GM23338 (cell line): Measurements from ENCODE around the gene RAPGEF3. TPM values are rescaled to one million over a fixed set of nuclear protein-coding genes. Genes with fewer than 3 reads are reported as not detected.

Source experiments
- ATAC-seq: fragments of 200-7000 bp; cut with Tn5 transposase; 3 replicates; pipeline ENCODE4 v1.9.1; 2020
- DNase-seq: peaks from one replicate; pipeline ENCODE4 v3.0.0-alpha.2; 2015; ENCODE audit warnings: low spot score
- H2AFZ ChIP-seq: fragments of 200-600 bp; sonication (generic); 2 replicates; pipeline ENCODE4 v1.8.0; 2016; ENCODE audit warnings: antibody characterized with exemption, mild to moderate bottlenecking, moderate library complexity
- H3F3A ChIP-seq: fragments of 200-600 bp; sonication (generic); replicated peaks from 2 replicates; pipeline ENCODE4 v1.8.0; 2017; ENCODE audit warnings: antibody characterized with exemption, mixed run types, low read depth
- H3K27ac ChIP-seq: fragments of 200-600 bp; sonication (generic); 2 replicates; pipeline ENCODE4 v1.6.1; 2016; ENCODE audit warnings: low read depth
- H3K27me3 ChIP-seq: fragments of 200-600 bp; sonication (generic); 2 replicates; pipeline ENCODE4 v1.8.0; 2016; ENCODE audit warnings: mild to moderate bottlenecking, mixed run types, moderate library complexity; ENCODE audit not compliant: insufficient read depth
- H3K36me3 ChIP-seq: fragments of 200-600 bp; sonication (generic); 2 replicates; pipeline ENCODE4 v1.8.0; 2016; ENCODE audit warnings: mild to moderate bottlenecking; ENCODE audit not compliant: insufficient read depth
- H3K4me1 ChIP-seq: fragments of 200-600 bp; sonication (generic); 2 replicates; pipeline ENCODE4 v1.8.0; 2016; ENCODE audit warnings: mild to moderate bottlenecking, moderate library complexity; ENCODE audit not compliant: insufficient read depth
- H3K4me2 ChIP-seq: fragments of 200-600 bp; sonication (generic); 2 replicates; pipeline ENCODE4 v1.7.1; 2017; ENCODE audit warnings: mixed run types
- H3K4me3 ChIP-seq: fragments of 200-600 bp; sonication (generic); 2 replicates; pipeline ENCODE4 v1.6.1; 2016; ENCODE audit warnings: mixed run types
- H3K79me2 ChIP-seq: fragments of 200-600 bp; sonication (generic); replicated peaks from 2 replicates; pipeline ENCODE4 v1.8.0; 2017; ENCODE audit warnings: mild to moderate bottlenecking; ENCODE audit not compliant: insufficient read depth
- H3K9me2 ChIP-seq: fragments of 200-600 bp; sonication (generic); 2 replicates; pipeline ENCODE4 v1.8.0; 2017; ENCODE audit not compliant: insufficient read depth
- H4K20me1 ChIP-seq: fragments of 200-600 bp; sonication (generic); replicated peaks from 2 replicates; pipeline ENCODE4 v1.8.0; 2017; ENCODE audit warnings: mild to moderate bottlenecking; ENCODE audit not compliant: insufficient read depth
- H3K27ac Mint-ChIP-seq: 2 replicates; pipeline ENCODE4 v1.8.0; 2020; ENCODE audit warnings: inconsistent platforms, mild to moderate bottlenecking, moderate library complexity, mixed read lengths
- H3K27me3 Mint-ChIP-seq: 3 replicates; pipeline ENCODE4 v1.8.0; 2022; ENCODE audit warnings: low read depth, mild to moderate bottlenecking, moderate library complexity, mixed read lengths, inconsistent platforms; ENCODE audit not compliant: insufficient read depth, poor library complexity
- H3K36me3 Mint-ChIP-seq: 3 replicates; pipeline ENCODE4 v1.8.0; 2021; ENCODE audit warnings: low read depth, mild to moderate bottlenecking, inconsistent platforms, moderate library complexity, mixed read lengths
- H3K4me1 Mint-ChIP-seq: 3 replicates; pipeline ENCODE4 v1.8.0; 2020; ENCODE audit warnings: mild to moderate bottlenecking, inconsistent platforms, mixed read lengths
- H3K4me3 Mint-ChIP-seq: 3 replicates; pipeline ENCODE4 v1.8.0; 2021; ENCODE audit warnings: moderate library complexity, mild to moderate bottlenecking, inconsistent platforms, mixed read lengths
- H3K9me3 Mint-ChIP-seq: 3 replicates; pipeline ENCODE4 v1.8.0; 2020; ENCODE audit warnings: moderate library complexity, mild to moderate bottlenecking, inconsistent platforms, mixed read lengths
- CREB1 ChIP-seq: fragments of 250-450 bp; sonication (Bioruptor Pico); IDR thresholded peaks from 2 replicates; pipeline ENCODE4 v1.5.0; 2020; ENCODE audit warnings: low read depth, mild to moderate bottlenecking, moderate library complexity
- CTCF ChIP-seq, 2 experiments: fragments of 200-600 bp in 1 of 2; sonication (generic) in 1 of 2; conservative IDR thresholded peaks; 2 replicates each; pipeline versions ENCODE4 v1.5.1 to v1.6.1; 2016 to 2017; ENCODE audit warnings: antibody characterized with exemption in 2 of 2, low read depth in 2 of 2, mild to moderate bottlenecking in 2 of 2, moderate library complexity in 1 of 2
- ETS1 ChIP-seq: IDR thresholded peaks from 2 replicates; pipeline ENCODE4 v1.6.1; 2016; ENCODE audit warnings: antibody characterized with exemption
- EZH2 ChIP-seq: fragments of 200-600 bp; sonication (generic); IDR thresholded peaks from one replicate; pipeline ENCODE4 v1.8.0; 2017; ENCODE audit warnings: antibody characterized with exemption, mild to moderate bottlenecking, low read depth; ENCODE audit not compliant: unreplicated experiment
- EZH2phosphoT487 ChIP-seq: fragments of 200-600 bp; sonication (generic); IDR thresholded peaks from one replicate; pipeline ENCODE4 v1.8.1; 2018; ENCODE audit warnings: antibody characterized with exemption; ENCODE audit not compliant: unreplicated experiment
- NANOG ChIP-seq: IDR thresholded peaks from 2 replicates; pipeline ENCODE4 v1.6.1; 2016; ENCODE audit warnings: antibody characterized with exemption, borderline replicate concordance
- POLR2AphosphoS5 ChIP-seq: IDR thresholded peaks from 2 replicates; pipeline ENCODE4 v1.6.1; 2016; ENCODE audit warnings: antibody characterized with exemption, low read depth
- REST ChIP-seq: IDR thresholded peaks from one replicate; pipeline ENCODE4 v1.6.1; 2018; ENCODE audit warnings: antibody characterized with exemption; ENCODE audit not compliant: unreplicated experiment
- STAT1 ChIP-seq: IDR thresholded peaks from one replicate; pipeline ENCODE4 v1.6.1; 2016; ENCODE audit warnings: antibody characterized with exemption; ENCODE audit not compliant: unreplicated experiment
- ZNF114 ChIP-seq: fragments of 250-450 bp; sonication (Bioruptor Pico); IDR thresholded peaks from 2 replicates; pipeline ENCODE4 v1.5.0; 2020; ENCODE audit warnings: mild to moderate bottlenecking, moderate library complexity
- ZNF331 ChIP-seq: fragments of 250-450 bp; sonication (Bioruptor Pico); IDR thresholded peaks from 2 replicates; pipeline ENCODE4 v1.5.0; 2020; ENCODE audit warnings: low read depth, mild to moderate bottlenecking, moderate library complexity
- polyA plus RNA-seq: library from polyadenylated mRNA; unstranded; fragments of >200 nt; fragmentation: Nextera tagmentation; extraction: Ambion mirVana; gene quantifications from 2 replicates; pipeline ENCODE4 v1.2.1, GENCODE V29; 2016
- total RNA-seq: library from RNA; depleted of rRNA; stranded (reverse); fragments of >200 nt; shearing (Covaris generic); gene quantifications from 2 replicates; pipeline ENCODE4 v1.2.3, GENCODE V29; 2014

Gene RAPGEF3
- total and polyA plus RNA-seq, 2 experiments from 2014 or later: 2.3 to 11.8 TPM

GRCh38 chr12:47791351-47791746 is 32.7 kb upstream of the RAPGEF3 start:
- H3K36me3 ChIP-seq: peaks cover 22% of the 10 kb centered on the region
- H2AFZ ChIP-seq: no peak overlapping the region
- H3K79me2 ChIP-seq: no peaks in the 10 kb centered on the region
- no peaks in the 10 kb centered on the region for H3K27me3 ChIP-seq
- no peaks in the 10 kb centered on the region for H3F3A ChIP-seq
- no peak overlapping the region for H3K27ac ChIP-seq
- DNase-seq (no peak), ATAC-seq (no peak)
- H3K9me2 ChIP-seq: no peaks in the 10 kb centered on the region
- H3K36me3 Mint-ChIP-seq: peaks cover 74% of the 10 kb centered on the region
- H3K9me3 Mint-ChIP-seq: no peaks in the 10 kb centered on the region; the same call in 2 of the 3 replicates
- no peak overlapping the region for H3K4me2 ChIP-seq
- H3K4me1 Mint-ChIP-seq: no peaks in the 10 kb centered on the region; the same call in 2 of the 3 replicates
- H3K27me3 Mint-ChIP-seq: peaks cover 10% of the 10 kb centered on the region
- no peak overlapping the region for H3K4me3 ChIP-seq
- no peaks in the 10 kb centered on the region for H3K4me1 ChIP-seq
- no peak for TF ChIP-seq STAT1
- no peak for TF ChIP-seq POLR2AphosphoS5
- no peak for TF ChIP-seq EZH2phosphoT487
- TF ChIP-seq NANOG: no peak
- TF ChIP-seq ZNF114 (CRISPR knock-in tag): no peak
- no peak for TF ChIP-seq ETS1
- TF ChIP-seq EZH2: no peak
- no peak for TF ChIP-seq REST
- no peak for TF ChIP-seq ZNF331
- H4K20me1 ChIP-seq: peaks cover 6% of the 10 kb centered on the region; the same call in 1 of the 2 replicates
- no peak overlapping the region for H3K4me3 Mint-ChIP-seq
- no peak overlapping the region for H3K27ac Mint-ChIP-seq

GRCh38 chr12:47790676-47791350 is 32.1 kb upstream of the RAPGEF3 start:
- H3K4me1 ChIP-seq: no peaks in the 10 kb centered on the region
- no peak overlapping the region for H3K27ac Mint-ChIP-seq
- TF ChIP-seq CTCF (conservative IDR thresholded peaks at IDR 0.05; ENCODE audit: low read depth in 2 of 2) (no peak), REST (no peak), EZH2 (no peak), CREB1 (CRISPR knock-in tag) (no peak), ETS1 (no peak), NANOG (no peak)

More at GRCh38 chr12:47790676-47791350, 32.1 kb upstream of the RAPGEF3 start:
- ATAC-seq: no peak
- H4K20me1 ChIP-seq: peaks cover 6% of the 10 kb centered on the region; the same call in 1 of the 2 replicates
- H3K36me3 Mint-ChIP-seq: peaks cover 79% of the 10 kb centered on the region
- no peak overlapping the region for H2AFZ ChIP-seq
- DNase-seq: no peak
- H3K9me2 ChIP-seq: no peaks in the 10 kb centered on the region
- no peaks in the 10 kb centered on the region for H3F3A ChIP-seq
- no peaks in the 10 kb centered on the region; the same call in 2 of the 3 replicates for H3K9me3 Mint-ChIP-seq
- H3K4me1 Mint-ChIP-seq: no peaks in the 10 kb centered on the region; the same call in 2 of the 3 replicates
- H3K27me3 Mint-ChIP-seq: peaks cover 8% of the 10 kb centered on the region
- H3K4me3 ChIP-seq: no peak overlapping the region
- H3K4me2 ChIP-seq: no peak overlapping the region
- no peak overlapping the region for H3K27ac ChIP-seq
- no peaks in the 10 kb centered on the region for H3K79me2 ChIP-seq
- H3K27me3 ChIP-seq: no peaks in the 10 kb centered on the region
- H3K36me3 ChIP-seq: peaks cover 22% of the 10 kb centered on the region
- H3K4me3 Mint-ChIP-seq: no peak overlapping the region
